Endothelial cell of umbilical vein (primary cell): ENCODE measurements around the gene FAHD2B. TPM values are rescaled to one million over a fixed set of nuclear protein-coding genes. Genes with fewer than 3 reads are reported as not detected.
A peak's percentile ranks its signal among the peaks of the same experiment; 100 is the strongest.
"Not testable (repeated sequence)": the region's sequence is repeated elsewhere in the genome, so short reads cannot be mapped to it uniquely, and the experiment has no call there.

Experiments used
- BruUV-seq: library from RNA; stranded (reverse); fragments of 400-500 nt; replicated peaks from 2 replicates; lab custom pipeline; 2021; lab: Mats Ljungman, UMichigan
- CTCF ChIA-PET: fragments of 300-600, 350-600 bp; sonication (Branson Sonifier 250); formaldehyde crosslinking; loops from one replicate; lab custom pipeline; 2021; ENCODE audit warnings: antibody characterized with exemption, inconsistent platforms; lab: Charles Lee
- POLR2A ChIA-PET: fragments of 300-600, 350-600 bp; sonication (Branson Sonifier 250); formaldehyde crosslinking; loops from one replicate; lab custom pipeline; 2021; ENCODE audit warnings: antibody characterized with exemption, inconsistent platforms; lab: Charles Lee
- DNase-seq: peaks from one replicate; pipeline ENCODE4 v3.0.0-alpha.2; 2011; ENCODE audit warnings: low read depth, low spot score
- FAIRE-seq: peaks from 2 replicates; lab custom pipeline; 2011; peaks lifted over from hg19 to GRCh38; lab: Jason Lieb, UNC
- H2AFZ ChIP-seq: 2 replicates; pipeline ENCODE4 v1.6.0; 2012; ENCODE audit warnings: low read depth, low read length, control low read depth, inconsistent platforms
- H3K27ac ChIP-seq: 2 replicates; pipeline ENCODE4 v1.5.1; 2011; ENCODE audit warnings: low read depth, mild to moderate bottlenecking, control low read depth, low read length, moderate library complexity; ENCODE audit not compliant: insufficient read depth
- H3K27me3 ChIP-seq, 2 experiments: 2 replicates each; pipeline versions ENCODE4 v1.6.0 to v1.6.1; 2011; ENCODE audit warnings: low read length in 2 of 2, mixed read lengths in 1 of 2; ENCODE audit not compliant: control insufficient read depth in 2 of 2, insufficient read depth in 2 of 2
- H3K36me3 ChIP-seq, 2 experiments: 2 replicates in 1 of 2; 3 replicates in 1 of 2; pipeline ENCODE4 v1.5.1; 2011; ENCODE audit warnings: low read length in 2 of 2, mild to moderate bottlenecking in 1 of 2, moderate library complexity in 1 of 2; ENCODE audit not compliant: control insufficient read depth in 2 of 2, insufficient read depth in 2 of 2; ENCODE audit errors: extremely low read depth in 1 of 2
- H3K4me1 ChIP-seq: 3 replicates; pipeline ENCODE4 v1.5.1; 2011; ENCODE audit warnings: mild to moderate bottlenecking, low read length; ENCODE audit not compliant: control insufficient read depth, insufficient read depth; ENCODE audit errors: extremely low read depth
- H3K4me2 ChIP-seq: 2 replicates; pipeline ENCODE4 v1.6.1; 2011; ENCODE audit warnings: low read length, control low read depth, mixed read lengths; ENCODE audit not compliant: insufficient read depth
- H3K4me3 ChIP-seq, 3 experiments: fragments of 200-600 bp in 1 of 3; sonication (generic), shearing (Covaris generic) in 1 of 3; replicated peaks in 1 of 3; 2 replicates each; pipeline ENCODE4 v1.5.1; 2011 to 2016; ENCODE audit warnings: control low read depth in 3 of 3, low read length in 3 of 3, mild to moderate bottlenecking in 2 of 3, inconsistent platforms in 1 of 3, low read depth in 1 of 3, moderate library complexity in 1 of 3; ENCODE audit not compliant: insufficient read depth in 1 of 3
- H3K79me2 ChIP-seq: 2 replicates; pipeline ENCODE4 v1.6.0; 2012; ENCODE audit warnings: low read length, inconsistent platforms; ENCODE audit not compliant: control insufficient read depth, insufficient read depth
- H3K9ac ChIP-seq: replicated peaks from 2 replicates; pipeline ENCODE3; 2011; ENCODE audit warnings: low read length, control low read depth; ENCODE audit not compliant: insufficient read depth; ENCODE audit errors: extremely low read depth
- H3K9me1 ChIP-seq: replicated peaks from 3 replicates; pipeline ENCODE4 v1.6.0; 2011; ENCODE audit warnings: mild to moderate bottlenecking, low read length; ENCODE audit not compliant: control insufficient read depth, insufficient read depth; ENCODE audit errors: extremely low read depth
- H3K9me3 ChIP-seq: replicated peaks from 2 replicates; pipeline ENCODE4 v1.5.1; 2012; ENCODE audit warnings: low read length, inconsistent platforms; ENCODE audit not compliant: control insufficient read depth, insufficient read depth
- H4K20me1 ChIP-seq: replicated peaks from 2 replicates; pipeline ENCODE3; 2011; ENCODE audit warnings: mild to moderate bottlenecking, low read length; ENCODE audit not compliant: control insufficient read depth, insufficient read depth; ENCODE audit errors: extremely low read depth
- dilution Hi-C: fragments of 300-500 bp; cut with MboI; formaldehyde crosslinking; loops from one replicate; pipeline ENCODE4 v1.15.0; 2019; ENCODE audit warnings: low sequenced_read_pairs; ENCODE audit not compliant: extremely low pct_ligation_motif_present
- intact Hi-C: fragments of 100-400 bp; cut with micrococcal nuclease; formaldehyde crosslinking; loops from one replicate; pipeline ENCODE4 v1.10.0; 2022
- polyA plus RNA-seq, 4 experiments: library from polyadenylated mRNA; depleted of rRNA in 3 of 4; stranded (reverse) in 3 of 4; unstranded in 1 of 4; fragments of >200 nt; gene quantifications; 2 replicates each; pipeline versions ENCODE4 v1.2.1 to v1.2.3, GENCODE V29; 2011 to 2012; ENCODE audit warnings: missing spikeins in 1 of 4
- total RNA-seq: library from RNA; stranded (reverse); gene quantifications from 2 replicates; pipeline ENCODE4 v1.2.3, GENCODE V29; 2021

Gene FAHD2B
- total and polyA plus RNA-seq, 2 donors (not counting 3 experiments of a cell fraction or from before 2014, with no cell fraction given) = 9.2 to 9.5 TPM

DNA sequence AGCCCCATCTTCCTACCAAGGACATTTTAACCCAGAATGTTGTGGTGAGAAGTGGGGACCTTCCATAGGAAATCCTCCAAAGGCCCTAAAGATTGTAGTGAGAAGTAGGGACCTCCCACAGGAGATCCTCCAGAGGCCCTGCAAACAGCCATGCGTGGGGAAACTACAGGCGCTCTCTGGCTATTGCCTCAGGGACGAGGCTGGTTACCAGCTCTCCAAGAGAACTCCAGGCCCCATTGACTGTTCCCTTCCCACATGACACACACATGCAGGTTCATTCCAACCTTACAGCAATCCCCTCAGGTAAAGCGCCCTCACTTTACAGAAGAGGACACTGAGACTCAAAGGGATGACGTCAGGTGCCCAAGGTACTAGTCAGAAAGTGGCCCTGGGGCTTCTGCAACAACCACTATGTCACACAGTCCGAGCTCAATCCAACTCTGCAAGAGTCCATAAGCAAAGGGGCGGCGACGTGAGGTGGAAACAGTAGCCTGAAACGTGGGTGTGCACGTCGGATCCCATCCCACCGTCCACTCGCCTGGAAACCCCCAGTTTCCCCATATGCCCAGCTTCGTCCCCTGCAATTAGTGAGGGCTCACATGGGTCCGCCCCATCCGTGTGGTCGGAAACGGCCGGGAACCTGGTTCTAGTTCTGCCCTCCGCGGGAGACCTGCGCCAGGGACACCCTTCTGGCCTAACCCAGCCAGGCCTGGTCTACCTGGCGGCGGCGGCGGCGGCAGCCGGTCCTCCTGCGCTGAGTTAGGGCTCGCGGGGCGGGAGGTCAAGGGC, 505 bp downstream of the FAHD2B start:
- H3K4me2 ChIP-seq, H3K79me2 ChIP-seq, H3K4me1 ChIP-seq, dilution Hi-C loops, intact Hi-C loops, FAIRE-seq, DNase-seq, H3K9ac ChIP-seq, H2AFZ ChIP-seq, H3K9me1 ChIP-seq, H4K20me1 ChIP-seq, H3K36me3 ChIP-seq, H3K27me3 ChIP-seq, CTCF ChIA-PET, H3K27ac ChIP-seq, POLR2A ChIA-PET, H3K9me3 ChIP-seq: not testable (repeated sequence)
- peak overlapping the region in 1 of 3 experiments; percentile 28 for H3K4me3 ChIP-seq
- BruUV-seq = TSS peak; percentile 37

DNA sequence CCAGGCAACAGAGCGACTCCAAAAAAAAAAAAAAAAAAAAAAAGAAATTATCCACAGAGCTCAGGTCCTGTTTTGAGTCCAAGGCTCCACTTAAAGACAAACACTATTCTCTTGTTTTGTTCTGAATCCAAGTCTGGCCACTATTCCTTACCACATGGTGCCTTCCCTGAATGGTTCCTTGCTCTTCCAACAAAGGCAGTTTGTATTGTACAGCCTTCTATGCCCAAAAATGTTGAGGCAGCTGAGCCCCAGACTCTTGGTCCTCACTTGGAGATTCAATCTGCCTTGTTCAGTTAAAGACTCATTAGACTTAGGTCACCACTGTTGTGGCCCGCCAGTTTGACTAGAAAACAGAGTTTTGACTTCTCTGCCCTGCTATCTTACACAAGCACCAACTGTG, 1.7 kb downstream of the FAHD2B start:
- H3K9me3 ChIP-seq, CTCF ChIA-PET, BruUV-seq, H3K9me1 ChIP-seq, POLR2A ChIA-PET, DNase-seq, H3K4me1 ChIP-seq, FAIRE-seq, H3K9ac ChIP-seq, H2AFZ ChIP-seq, dilution Hi-C loops, intact Hi-C loops, H3K27me3 ChIP-seq, H3K36me3 ChIP-seq, H3K27ac ChIP-seq, H3K79me2 ChIP-seq, H3K4me3 ChIP-seq, H4K20me1 ChIP-seq, H3K4me2 ChIP-seq: not testable (repeated sequence)

DNA sequence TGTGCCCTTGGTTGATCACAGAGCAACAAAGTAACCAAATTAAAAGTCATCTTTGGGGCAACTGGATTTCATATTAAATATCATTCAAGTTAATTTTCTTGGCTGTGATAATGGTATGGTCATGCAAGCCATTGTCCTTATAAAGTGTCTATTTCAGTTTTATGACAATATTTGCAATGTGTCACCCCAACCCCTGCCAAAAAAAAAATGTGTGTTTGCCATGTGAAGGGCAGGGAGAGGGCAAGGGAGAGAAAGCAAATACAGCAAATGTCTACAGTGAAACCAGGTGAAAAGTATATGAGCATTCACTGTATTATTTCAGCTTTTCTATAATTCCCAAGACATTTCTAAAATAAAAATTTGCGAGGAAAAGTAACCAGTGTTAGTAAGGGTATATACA, 6.0 kb downstream of the FAHD2B start:
- CTCF ChIA-PET, dilution Hi-C loops, BruUV-seq: not testable (repeated sequence)

DNA sequence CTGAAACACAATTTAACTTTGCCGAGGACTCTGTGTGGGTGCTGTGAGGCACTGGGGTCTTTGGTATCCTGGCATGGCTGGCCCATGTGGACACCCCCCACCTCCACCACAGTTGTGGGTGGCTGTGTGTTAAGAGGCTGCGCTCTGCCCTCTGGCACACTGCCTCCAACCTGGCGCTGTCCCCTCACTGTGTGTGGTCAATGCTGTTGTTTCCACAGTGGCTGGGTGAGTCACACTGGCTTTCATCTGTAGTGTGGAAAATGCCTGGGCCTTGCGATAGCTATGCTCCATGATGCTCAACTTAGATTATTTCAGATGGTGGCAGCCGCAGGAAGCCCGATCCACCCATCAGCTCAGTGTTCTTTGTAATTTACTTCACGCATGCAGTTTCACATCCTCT, 9.6 kb downstream of the FAHD2B start:
- DNase-seq, H3K9ac ChIP-seq, BruUV-seq, H3K4me3 ChIP-seq, intact Hi-C loops, H3K4me1 ChIP-seq, CTCF ChIA-PET, H3K36me3 ChIP-seq, H3K9me1 ChIP-seq, POLR2A ChIA-PET, FAIRE-seq, H3K27ac ChIP-seq, dilution Hi-C loops, H3K9me3 ChIP-seq, H3K4me2 ChIP-seq, H4K20me1 ChIP-seq, H2AFZ ChIP-seq, H3K79me2 ChIP-seq, H3K27me3 ChIP-seq: not testable (repeated sequence)

More for the DNA sequence above, 6.0 kb downstream of the FAHD2B start:
- H2AFZ ChIP-seq, H3K79me2 ChIP-seq, H3K9ac ChIP-seq, H3K4me3 ChIP-seq, H3K4me1 ChIP-seq, POLR2A ChIA-PET, H4K20me1 ChIP-seq, H3K27me3 ChIP-seq, FAIRE-seq, H3K9me1 ChIP-seq, H3K27ac ChIP-seq, H3K36me3 ChIP-seq, DNase-seq, H3K9me3 ChIP-seq, H3K4me2 ChIP-seq, intact Hi-C loops: not testable (repeated sequence)
